Ovary (tissue), 3 donors: ENCODE data around the gene BIRC7.

Experiments used
- EP300 ChIP-seq: sonication (generic); formaldehyde crosslinking; IDR thresholded peaks from one replicate; pipeline ENCODE4 v1.6.1; 2017; ENCODE audit warnings: antibody characterized with exemption
- POLR2A ChIP-seq: fragments of 450-650 bp; IDR thresholded peaks from one replicate; pipeline ENCODE4 v1.6.1; 2017; ENCODE audit warnings: antibody characterized with exemption, mild to moderate bottlenecking, moderate library complexity
- TF ChIP-seq, protein P1 (sequence below), 3 donors: fragments of 450-650 bp in 2 of 3; fragments of 200-600 bp in 1 of 3; IDR thresholded peaks; one replicate each; pipeline versions ENCODE4 v1.5.1 to v1.8.0; 2016 to 2022; ENCODE audit warnings: antibody characterized with exemption in 3 of 3, mild to moderate bottlenecking in 1 of 3
- donor health status: DM: no; HTN: no; CAD: no.

DNA sequence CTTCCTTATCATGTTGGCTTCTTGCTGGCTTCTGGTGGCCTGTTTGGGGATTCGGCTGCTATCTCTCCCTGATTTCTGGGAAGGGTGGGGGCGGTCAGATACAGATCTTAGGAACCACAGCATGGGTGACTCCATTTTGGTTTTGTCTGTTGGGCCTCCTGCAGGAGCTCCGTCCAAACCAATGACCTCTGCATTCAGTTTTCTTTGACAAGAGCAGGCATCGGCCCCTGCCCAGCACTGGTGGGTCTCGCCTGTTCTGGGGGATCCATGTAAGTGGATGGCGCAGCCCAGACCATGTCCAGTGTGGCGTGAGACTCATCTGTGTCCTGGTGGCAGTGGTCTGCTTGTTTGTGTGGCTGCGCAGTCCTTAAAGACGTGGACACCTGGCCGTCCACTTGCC, 28.3 kb downstream of the BIRC7 start:
- TF ChIP-seq, protein P1, sequence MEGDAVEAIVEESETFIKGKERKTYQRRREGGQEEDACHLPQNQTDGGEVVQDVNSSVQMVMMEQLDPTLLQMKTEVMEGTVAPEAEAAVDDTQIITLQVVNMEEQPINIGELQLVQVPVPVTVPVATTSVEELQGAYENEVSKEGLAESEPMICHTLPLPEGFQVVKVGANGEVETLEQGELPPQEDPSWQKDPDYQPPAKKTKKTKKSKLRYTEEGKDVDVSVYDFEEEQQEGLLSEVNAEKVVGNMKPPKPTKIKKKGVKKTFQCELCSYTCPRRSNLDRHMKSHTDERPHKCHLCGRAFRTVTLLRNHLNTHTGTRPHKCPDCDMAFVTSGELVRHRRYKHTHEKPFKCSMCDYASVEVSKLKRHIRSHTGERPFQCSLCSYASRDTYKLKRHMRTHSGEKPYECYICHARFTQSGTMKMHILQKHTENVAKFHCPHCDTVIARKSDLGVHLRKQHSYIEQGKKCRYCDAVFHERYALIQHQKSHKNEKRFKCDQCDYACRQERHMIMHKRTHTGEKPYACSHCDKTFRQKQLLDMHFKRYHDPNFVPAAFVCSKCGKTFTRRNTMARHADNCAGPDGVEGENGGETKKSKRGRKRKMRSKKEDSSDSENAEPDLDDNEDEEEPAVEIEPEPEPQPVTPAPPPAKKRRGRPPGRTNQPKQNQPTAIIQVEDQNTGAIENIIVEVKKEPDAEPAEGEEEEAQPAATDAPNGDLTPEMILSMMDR (IDR thresholded peaks at IDR 0.05), result no peak
- TF ChIP-seq EP300 (no peak), POLR2A (no peak)
